DOHH2 (cell line): ENCODE data around the gene ENPP7.

ENCODE experiments used
- H3F3A ChIP-seq: fragments of 200-600 bp; sonication (generic), shearing (Covaris generic); 2 replicates; pipeline ENCODE4 v1.6.0; 2016; ENCODE audit warnings: antibody characterized with exemption, mild to moderate bottlenecking; ENCODE audit not compliant: control insufficient read depth, insufficient read depth
- H3K27ac ChIP-seq: fragments of 200-600 bp; sonication (generic); 2 replicates; pipeline ENCODE4 v1.5.1; 2014; ENCODE audit warnings: low read depth, mild to moderate bottlenecking, low read length, moderate library complexity
- H3K27me3 ChIP-seq: fragments of 200-600 bp; sonication (generic); 2 replicates; pipeline ENCODE4 v1.6.1; 2014; ENCODE audit warnings: mild to moderate bottlenecking, low read length, mixed read lengths; ENCODE audit not compliant: control insufficient read depth
- H3K36me3 ChIP-seq: fragments of 200-600 bp; sonication (generic); 2 replicates; pipeline ENCODE4 v1.6.1; 2014; ENCODE audit warnings: mild to moderate bottlenecking, low read length, moderate library complexity, mixed read lengths; ENCODE audit not compliant: control insufficient read depth
- H3K4me1 ChIP-seq: fragments of 200-600 bp; sonication (generic); 2 replicates; pipeline ENCODE4 v1.6.1; 2014; ENCODE audit warnings: mild to moderate bottlenecking, low read length, mixed read lengths; ENCODE audit not compliant: control insufficient read depth
- H3K4me2 ChIP-seq: fragments of 200-600 bp; sonication (generic); 2 replicates; pipeline ENCODE4 v1.6.0; 2014; ENCODE audit warnings: mild to moderate bottlenecking, low read length, moderate library complexity
- H3K4me3 ChIP-seq: fragments of 200-600 bp; sonication (generic); 2 replicates; pipeline ENCODE4 v1.5.1; 2014; ENCODE audit warnings: mild to moderate bottlenecking, low read length, mixed read lengths
- H3K79me2 ChIP-seq: fragments of 200-600 bp; sonication (generic); 2 replicates; pipeline ENCODE4 v1.6.1; 2014; ENCODE audit warnings: mild to moderate bottlenecking, low read length, mixed read lengths; ENCODE audit not compliant: control insufficient read depth
- H3K9me2 ChIP-seq: fragments of 200-600 bp; sonication (generic); replicated peaks from 2 replicates; pipeline ENCODE4 v1.6.1; 2014; ENCODE audit warnings: mild to moderate bottlenecking, low read length, mixed read lengths; ENCODE audit not compliant: control insufficient read depth
- H3K9me3 ChIP-seq: fragments of 200-600 bp; sonication (generic); 2 replicates; pipeline ENCODE4 v1.6.1; 2014; ENCODE audit warnings: antibody characterized with exemption, low read length, mixed read lengths; ENCODE audit not compliant: control insufficient read depth, insufficient read depth
- H4K20me1 ChIP-seq: fragments of 200-600 bp; sonication (generic); 2 replicates; pipeline ENCODE4 v1.6.0; 2014; ENCODE audit warnings: low read depth, mild to moderate bottlenecking, antibody characterized with exemption, low read length, moderate library complexity; ENCODE audit not compliant: control insufficient read depth, insufficient read depth
- EZH2phosphoT487 ChIP-seq: fragments of 200-600 bp; sonication (generic); IDR thresholded peaks from 2 replicates; pipeline ENCODE4 v1.6.1; 2017; ENCODE audit warnings: borderline replicate concordance, mild to moderate bottlenecking, antibody characterized with exemption, low read length, moderate library complexity, mixed read lengths
- TF ChIP-seq, protein P1 (sequence below): fragments of 200-600 bp; sonication (generic); IDR thresholded peaks from one replicate; pipeline ENCODE4 v1.5.1; 2014; ENCODE audit warnings: antibody characterized with exemption, mild to moderate bottlenecking, low read depth, low read length; ENCODE audit not compliant: poor library complexity, severe bottlenecking

Gene ENPP7

DNA sequence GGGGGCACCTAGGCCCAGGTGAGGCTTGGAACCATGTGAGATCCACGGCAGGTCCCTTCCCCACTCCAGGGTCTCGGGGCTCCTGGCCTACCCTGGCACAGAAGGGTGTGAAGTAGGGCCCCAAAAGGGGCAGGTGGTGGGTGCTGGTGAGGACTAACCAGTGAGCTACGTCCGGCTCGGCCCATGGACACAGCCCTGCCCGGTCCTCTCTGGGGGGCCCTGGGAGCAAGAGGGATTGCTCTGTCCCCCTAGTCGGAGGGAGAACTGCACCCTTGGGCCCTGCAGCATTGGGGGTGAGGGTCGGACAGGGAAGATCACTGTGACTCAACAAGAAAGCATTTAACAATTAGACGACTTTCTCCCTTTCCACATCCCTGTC, 2.9 kb downstream of the ENPP7 start:
- Histone ChIP-seq H3K79me2 (no peaks in the 10 kb centered on the region), H3K4me3 (no peak overlapping the region), H3K27ac (no peak overlapping the region), H3K27me3 (no peaks in the 10 kb centered on the region), H3F3A (no peaks in the 10 kb centered on the region), H3K4me1 (peaks cover 14% of the 10 kb centered on the region), H3K36me3 (no peaks in the 10 kb centered on the region), H3K9me3 (no peaks in the 10 kb centered on the region), H3K9me2 (no peaks in the 10 kb centered on the region), H3K4me2 (no peak overlapping the region), H4K20me1 (no peaks in the 10 kb centered on the region)
- TF ChIP-seq, protein P1, sequence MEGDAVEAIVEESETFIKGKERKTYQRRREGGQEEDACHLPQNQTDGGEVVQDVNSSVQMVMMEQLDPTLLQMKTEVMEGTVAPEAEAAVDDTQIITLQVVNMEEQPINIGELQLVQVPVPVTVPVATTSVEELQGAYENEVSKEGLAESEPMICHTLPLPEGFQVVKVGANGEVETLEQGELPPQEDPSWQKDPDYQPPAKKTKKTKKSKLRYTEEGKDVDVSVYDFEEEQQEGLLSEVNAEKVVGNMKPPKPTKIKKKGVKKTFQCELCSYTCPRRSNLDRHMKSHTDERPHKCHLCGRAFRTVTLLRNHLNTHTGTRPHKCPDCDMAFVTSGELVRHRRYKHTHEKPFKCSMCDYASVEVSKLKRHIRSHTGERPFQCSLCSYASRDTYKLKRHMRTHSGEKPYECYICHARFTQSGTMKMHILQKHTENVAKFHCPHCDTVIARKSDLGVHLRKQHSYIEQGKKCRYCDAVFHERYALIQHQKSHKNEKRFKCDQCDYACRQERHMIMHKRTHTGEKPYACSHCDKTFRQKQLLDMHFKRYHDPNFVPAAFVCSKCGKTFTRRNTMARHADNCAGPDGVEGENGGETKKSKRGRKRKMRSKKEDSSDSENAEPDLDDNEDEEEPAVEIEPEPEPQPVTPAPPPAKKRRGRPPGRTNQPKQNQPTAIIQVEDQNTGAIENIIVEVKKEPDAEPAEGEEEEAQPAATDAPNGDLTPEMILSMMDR, result no peak
- TF ChIP-seq EZH2phosphoT487, result no peak

DNA sequence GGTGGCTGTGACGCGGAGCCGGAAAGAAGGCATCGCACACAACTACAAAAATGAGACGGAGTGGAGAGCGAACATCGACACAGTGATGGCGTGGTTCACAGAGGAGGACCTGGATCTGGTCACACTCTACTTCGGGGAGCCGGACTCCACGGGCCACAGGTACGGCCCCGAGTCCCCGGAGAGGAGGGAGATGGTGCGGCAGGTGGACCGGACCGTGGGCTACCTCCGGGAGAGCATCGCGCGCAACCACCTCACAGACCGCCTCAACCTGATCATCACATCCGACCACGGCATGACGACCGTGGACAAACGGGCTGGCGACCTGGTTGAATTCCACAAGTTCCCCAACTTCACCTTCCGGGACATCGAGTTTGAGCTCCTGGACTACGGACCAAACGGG, 4.4 kb downstream of the ENPP7 start:
- Histone ChIP-seq H3F3A (no peaks in the 10 kb centered on the region), H3K27ac (no peak overlapping the region), H3K4me1 (peaks cover 14% of the 10 kb centered on the region), H3K27me3 (no peaks in the 10 kb centered on the region; the same call in 1 of the 2 replicates), H3K79me2 (no peaks in the 10 kb centered on the region), H3K9me3 (no peaks in the 10 kb centered on the region), H3K4me2 (no peak overlapping the region), H4K20me1 (no peaks in the 10 kb centered on the region), H3K36me3 (no peaks in the 10 kb centered on the region), H3K4me3 (no peak overlapping the region), H3K9me2 (no peaks in the 10 kb centered on the region)
- TF ChIP-seq, protein P1, result no peak
- no peak for TF ChIP-seq EZH2phosphoT487

DNA sequence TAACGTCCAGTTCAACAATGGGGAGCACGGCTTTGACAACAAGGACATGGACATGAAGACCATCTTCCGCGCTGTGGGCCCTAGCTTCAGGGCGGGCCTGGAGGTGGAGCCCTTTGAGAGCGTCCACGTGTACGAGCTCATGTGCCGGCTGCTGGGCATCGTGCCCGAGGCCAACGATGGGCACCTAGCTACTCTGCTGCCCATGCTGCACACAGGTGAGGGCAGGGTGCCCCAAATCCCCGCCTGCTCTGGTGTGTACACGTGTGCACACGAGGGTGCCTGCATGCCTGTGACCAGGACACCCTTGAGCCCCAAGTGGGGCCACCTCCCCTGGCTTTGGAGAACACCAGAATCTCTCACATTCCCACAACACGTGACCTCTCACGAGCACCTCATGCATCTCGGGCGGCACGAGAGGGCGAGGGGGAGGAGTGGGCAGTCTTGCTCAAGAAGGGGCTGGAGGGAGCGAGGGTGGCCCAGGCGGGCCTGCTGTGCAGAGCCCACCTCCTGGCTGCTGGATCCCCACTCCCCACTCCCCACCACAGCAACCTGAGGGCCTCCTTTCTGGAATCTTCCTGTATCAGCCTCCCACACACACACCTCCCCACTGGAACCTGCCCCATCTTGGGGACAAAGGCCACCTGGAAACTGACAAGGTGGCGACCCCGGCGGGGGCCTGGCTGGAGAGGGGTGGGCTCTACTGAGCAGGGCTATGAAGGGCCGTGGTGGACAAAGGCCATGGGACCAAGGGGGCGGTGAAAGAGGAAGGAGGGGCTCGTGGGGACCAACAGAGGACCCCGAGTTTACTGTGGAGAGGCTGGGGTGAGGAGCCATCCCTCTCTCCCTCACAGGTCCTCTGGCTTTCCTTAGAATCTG, 6.5 kb downstream of the ENPP7 start:
- TF ChIP-seq, protein P1, result no peak
- no peak for TF ChIP-seq EZH2phosphoT487
- H4K20me1 ChIP-seq, result no peaks in the 10 kb centered on the region
- H3F3A ChIP-seq, result no peaks in the 10 kb centered on the region
- H3K27ac ChIP-seq, result no peak overlapping the region
- no peaks in the 10 kb centered on the region for H3K9me3 ChIP-seq
- no peak overlapping the region for H3K4me2 ChIP-seq
- no peak overlapping the region for H3K4me3 ChIP-seq
- peaks cover 17% of the 10 kb centered on the region for H3K4me1 ChIP-seq
- no peaks in the 10 kb centered on the region for H3K79me2 ChIP-seq
- H3K27me3 ChIP-seq, result peaks cover 8% of the 10 kb centered on the region; the same call in 1 of the 2 replicates
- H3K9me2 ChIP-seq, result no peaks in the 10 kb centered on the region
- no peaks in the 10 kb centered on the region for H3K36me3 ChIP-seq
